ENCODE measurements around the gene PCCB. TPM values are rescaled to one million over a fixed set of nuclear protein-coding genes. Genes with fewer than 3 reads are reported as not detected.

Gene PCCB
- total RNA-seq, 3 donors from 2014 or later: 35.8 to 54.8 (median 49.9) TPM

GRCh38 chr3:136281966-136282520 is 31.9 kb downstream of the PCCB start:
- Histone ChIP-seq H3K36me3 (ENCODE audit: low read depth) (no peaks in the 10 kb centered on the region), H3K4me3 (no peak overlapping the region), H3K9me3 (peaks cover 21% of the 10 kb centered on the region), H3K4me1 (ENCODE audit: low read depth) (no peaks in the 10 kb centered on the region)
- intact Hi-C loops (cut with DNase I, micrococcal nuclease): no loop called here
- ATAC-seq (no peak), DNase-seq (no peak)
- no peak for TF ChIP-seq CTCF (IDR thresholded peaks at IDR 0.05)

- H3K36me3 ChIP-seq (ENCODE audit: low read depth): no peaks in the 10 kb centered on the region
- H3K4me1 ChIP-seq (ENCODE audit: low read depth): no peaks in the 10 kb centered on the region
- no peak for ATAC-seq
- TF ChIP-seq CTCF (IDR thresholded peaks at IDR 0.05): no peak
- no peak overlapping the region for H3K4me3 ChIP-seq
- peaks cover 20% of the 10 kb centered on the region for H3K9me3 ChIP-seq
- intact Hi-C loops (cut with DNase I, micrococcal nuclease): no loop called here
- no peak for DNase-seq
Measured at GRCh38 chr3:136283627-136284026, 33.5 kb downstream of the PCCB start.

- DNase-seq (no peak), ATAC-seq (no peak)
- no peaks in the 10 kb centered on the region for H3K9me3 ChIP-seq
- intact Hi-C loops (cut with DNase I, micrococcal nuclease): no loop called here
- H3K36me3 ChIP-seq (ENCODE audit: low read depth): no peaks in the 10 kb centered on the region
- H3K4me1 ChIP-seq (ENCODE audit: low read depth): no peaks in the 10 kb centered on the region
- no peak for TF ChIP-seq CTCF (IDR thresholded peaks at IDR 0.05)
- no peak overlapping the region for H3K4me3 ChIP-seq
Measured at GRCh38 chr3:136291302-136291701, 41.2 kb downstream of the PCCB start.

GRCh38 chr3:136292500-136292899 is 42.4 kb downstream of the PCCB start:
- H3K4me1 ChIP-seq (ENCODE audit: low read depth): no peaks in the 10 kb centered on the region
- no peak for DNase-seq
- intact Hi-C loops (cut with DNase I, micrococcal nuclease): no loop called here
- no peak for TF ChIP-seq CTCF (IDR thresholded peaks at IDR 0.05)
- H3K9me3 ChIP-seq: no peaks in the 10 kb centered on the region
- H3K4me3 ChIP-seq: no peak overlapping the region
- no peaks in the 10 kb centered on the region for H3K36me3 ChIP-seq (ENCODE audit: low read depth)
- no peak for ATAC-seq

- intact Hi-C loops (cut with DNase I, micrococcal nuclease): no loop called here
- H3K9me3 ChIP-seq: no peaks in the 10 kb centered on the region
- ATAC-seq (no peak), DNase-seq (no peak)
- H3K36me3 ChIP-seq (ENCODE audit: low read depth): no peaks in the 10 kb centered on the region
- no peak overlapping the region for H3K4me3 ChIP-seq
- TF ChIP-seq CTCF (IDR thresholded peaks at IDR 0.05): no peak
- H3K4me1 ChIP-seq (ENCODE audit: low read depth): no peaks in the 10 kb centered on the region
Measured at GRCh38 chr3:136293279-136293678, 43.1 kb downstream of the PCCB start.

GRCh38 chr3:136294176-136294575 is 44.0 kb downstream of the PCCB start:
- ATAC-seq (no peak), DNase-seq (no peak)
- Histone ChIP-seq H3K9me3 (no peaks in the 10 kb centered on the region), H3K4me3 (no peak overlapping the region), H3K4me1 (ENCODE audit: low read depth) (no peaks in the 10 kb centered on the region), H3K36me3 (ENCODE audit: low read depth) (no peaks in the 10 kb centered on the region)
- no peak for TF ChIP-seq CTCF (IDR thresholded peaks at IDR 0.05)
- intact Hi-C loops (cut with DNase I, micrococcal nuclease): no loop called here
